Stomach (tissue), 4 donors: ENCODE measurements around the gene TSPAN3.

Experiments used
- POLR2A ChIP-seq, 4 donors: fragments of 450-650 bp; IDR thresholded peaks; one replicate each; pipeline ENCODE4 v1.6.1; 2016; ENCODE audit warnings: antibody characterized with exemption in 4 of 4, control low read depth in 2 of 4, mild to moderate bottlenecking in 1 of 4, moderate library complexity in 1 of 4
- POLR2AphosphoS5 ChIP-seq, 3 donors: sonication (generic); formaldehyde crosslinking; IDR thresholded peaks; one replicate each; pipeline ENCODE4 v1.6.1; 2016; ENCODE audit warnings: antibody characterized with exemption in 3 of 3

DNA sequence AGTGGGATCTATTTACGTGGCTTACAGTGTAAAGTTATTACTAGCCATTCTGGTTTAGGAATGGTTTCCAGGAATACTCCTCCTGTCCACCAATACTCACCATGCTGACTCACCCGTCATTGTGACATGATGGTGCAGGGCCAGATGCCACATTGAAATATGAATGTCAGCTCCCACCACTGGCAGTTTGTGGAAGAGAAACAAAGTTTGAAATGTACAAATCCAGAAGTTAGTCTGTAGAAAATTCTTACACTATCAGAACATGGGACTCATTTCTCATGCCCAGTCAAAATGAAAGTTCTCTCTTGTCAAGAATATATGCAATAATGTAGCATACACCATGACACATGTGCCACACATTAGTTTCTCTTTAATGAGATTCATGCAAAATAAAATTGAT, 14.4 kb upstream of the TSPAN3 start:
- no peak for TF ChIP-seq POLR2A (IDR thresholded peaks at IDR 0.05)
- TF ChIP-seq POLR2AphosphoS5 (IDR thresholded peaks at IDR 0.05): no peak
